ENCODE results near the gene EFNA2. TPM values are rescaled to one million over a fixed set of nuclear protein-coding genes. Genes with fewer than 3 reads are reported as not detected.

The EFNA2 gene
- total RNA-seq, 1 donor from 2014 or later, result 28.0 TPM

- DNase-seq (ENCODE audit: low read depth, low spot score), result no peak
- TF ChIP-seq CTCF (conservative IDR thresholded peaks at IDR 0.05), result no peak
- Mint-ChIP-seq H3K4me1 (no peaks in the 10 kb centered on the region), H3K9me3 (no peaks in the 10 kb centered on the region), H3K27ac (ENCODE audit: unreplicated experiment) (no peak overlapping the region), H3K36me3 (ENCODE audit: low read depth) (no peaks in the 10 kb centered on the region), H3K4me3 (no peak overlapping the region), H3K27me3 (ENCODE audit: low read depth) (no peaks in the 10 kb centered on the region)
These were observed 10.4 kb downstream of the EFNA2 start for GRCh38 chr19:1296078-1296477.

GRCh38 chr19:1296575-1297271, 11.1 kb downstream of the EFNA2 start:
- Mint-ChIP-seq H3K27ac (ENCODE audit: unreplicated experiment) (no peak overlapping the region), H3K4me3 (no peak overlapping the region), H3K27me3 (ENCODE audit: low read depth) (no peaks in the 10 kb centered on the region), H3K4me1 (no peaks in the 10 kb centered on the region), H3K9me3 (no peaks in the 10 kb centered on the region), H3K36me3 (ENCODE audit: low read depth) (no peaks in the 10 kb centered on the region)
- TF ChIP-seq CTCF (conservative IDR thresholded peaks at IDR 0.05), result no peak
- no peak for DNase-seq (ENCODE audit: low read depth, low spot score)

DNA sequence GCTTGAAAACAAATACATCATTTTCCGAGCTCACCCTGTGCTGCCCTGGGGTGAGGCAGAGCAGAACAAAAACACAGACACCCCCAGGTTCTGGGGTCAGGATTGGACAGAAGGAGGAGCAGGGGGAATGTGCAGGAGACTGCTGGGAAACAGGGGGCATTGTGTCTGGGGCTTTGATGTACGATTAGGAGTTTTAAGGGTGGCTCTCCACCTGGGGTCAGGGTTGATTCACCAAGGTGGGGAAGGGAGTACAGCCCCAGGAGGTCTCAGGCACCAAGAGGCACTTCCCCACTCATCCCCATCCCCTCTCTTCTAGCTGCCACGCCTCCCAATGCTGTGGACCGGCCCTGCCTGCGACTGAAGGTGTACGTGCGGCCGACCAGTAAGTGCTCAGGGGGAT, 12.6 kb downstream of the EFNA2 start:
- no peak for TF ChIP-seq CTCF (conservative IDR thresholded peaks at IDR 0.05)
- DNase-seq (ENCODE audit: low read depth, low spot score), result no peak
- Mint-ChIP-seq H3K4me3 (no peak overlapping the region), H3K27ac (ENCODE audit: unreplicated experiment) (no peak overlapping the region), H3K9me3 (no peaks in the 10 kb centered on the region), H3K27me3 (ENCODE audit: low read depth) (no peaks in the 10 kb centered on the region), H3K36me3 (ENCODE audit: low read depth) (no peaks in the 10 kb centered on the region), H3K4me1 (peaks cover 6% of the 10 kb centered on the region)

DNA sequence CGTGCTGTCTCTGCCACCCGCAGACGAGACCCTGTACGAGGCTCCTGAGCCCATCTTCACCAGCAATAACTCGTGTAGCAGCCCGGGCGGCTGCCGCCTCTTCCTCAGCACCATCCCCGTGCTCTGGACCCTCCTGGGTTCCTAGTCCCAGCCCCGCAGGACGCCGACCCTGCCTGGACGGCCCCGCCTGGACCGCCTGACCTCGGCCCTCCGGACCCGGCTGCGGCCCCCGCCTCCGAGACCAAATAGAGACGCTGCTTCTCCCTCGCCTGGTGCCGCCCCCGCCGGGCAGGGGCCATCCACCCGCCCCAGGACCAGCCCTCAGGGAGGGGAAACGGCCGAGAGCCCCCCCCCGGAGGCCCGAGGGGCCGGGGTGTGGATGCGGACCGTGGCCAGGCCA, 14.1 kb downstream of the EFNA2 start:
- no peak overlapping the region for H3K27ac Mint-ChIP-seq (ENCODE audit: unreplicated experiment)
- H3K27me3 Mint-ChIP-seq (ENCODE audit: low read depth), result no peaks in the 10 kb centered on the region
- no peak for DNase-seq (ENCODE audit: low read depth, low spot score)

DNA sequence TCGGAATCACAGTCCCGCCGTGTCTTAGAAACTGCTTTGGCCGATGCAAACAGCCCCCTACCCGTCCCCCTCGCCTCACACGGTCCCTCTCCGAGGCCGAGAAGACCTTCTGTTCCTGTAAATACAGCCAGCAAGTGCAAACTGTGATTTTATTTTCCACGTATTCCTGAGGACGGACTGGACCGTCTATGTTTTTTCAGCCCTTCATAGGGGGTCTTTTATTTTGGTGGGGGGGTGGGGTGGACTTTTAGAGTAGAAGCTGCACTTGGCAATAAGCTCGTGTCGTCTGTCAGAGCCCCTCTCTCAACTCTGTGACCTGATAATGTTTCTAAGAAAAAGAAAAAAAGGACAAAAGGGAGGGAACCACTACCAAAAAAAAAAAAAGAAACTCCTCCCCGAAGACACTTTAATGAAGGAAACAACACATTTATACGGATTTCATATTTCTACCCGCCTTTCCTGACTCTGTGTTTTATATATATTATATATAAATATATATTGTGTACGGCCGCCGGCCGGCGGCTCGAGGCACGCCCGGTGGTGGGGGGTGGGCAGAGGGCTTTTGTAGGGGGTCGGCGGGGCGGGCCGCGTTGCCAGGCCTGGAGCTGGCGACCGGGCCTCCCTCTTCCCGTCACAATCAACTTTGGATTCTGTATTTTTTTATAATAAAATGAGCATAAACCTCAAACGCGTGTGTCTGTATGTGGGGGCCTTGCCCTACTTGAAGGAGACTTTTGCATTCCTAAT, 15.2 kb downstream of the EFNA2 start:
- TF ChIP-seq CTCF (conservative IDR thresholded peaks at IDR 0.05), result no peak
- H3K4me3 Mint-ChIP-seq, result no peak overlapping the region
- H3K36me3 Mint-ChIP-seq (ENCODE audit: low read depth), result no peaks in the 10 kb centered on the region
- H3K4me1 Mint-ChIP-seq, result peaks cover 6% of the 10 kb centered on the region
- no peaks in the 10 kb centered on the region for H3K9me3 Mint-ChIP-seq
- no peaks in the 10 kb centered on the region for H3K27me3 Mint-ChIP-seq (ENCODE audit: low read depth)
- no peak for DNase-seq (ENCODE audit: low read depth, low spot score)
- no peak overlapping the region for H3K27ac Mint-ChIP-seq (ENCODE audit: unreplicated experiment)

More for the DNA sequence above, 14.1 kb downstream of the EFNA2 start:
- no peaks in the 10 kb centered on the region for H3K9me3 Mint-ChIP-seq
- H3K4me1 Mint-ChIP-seq, result peaks cover 6% of the 10 kb centered on the region
- H3K36me3 Mint-ChIP-seq (ENCODE audit: low read depth), result no peaks in the 10 kb centered on the region
- no peak for TF ChIP-seq CTCF (conservative IDR thresholded peaks at IDR 0.05)
- H3K4me3 Mint-ChIP-seq, result no peak overlapping the region

Measured in neural crest cell (in vitro differentiated cells).